Measurements from ENCODE around the gene DHX57.

DHX57 gene, protein sequence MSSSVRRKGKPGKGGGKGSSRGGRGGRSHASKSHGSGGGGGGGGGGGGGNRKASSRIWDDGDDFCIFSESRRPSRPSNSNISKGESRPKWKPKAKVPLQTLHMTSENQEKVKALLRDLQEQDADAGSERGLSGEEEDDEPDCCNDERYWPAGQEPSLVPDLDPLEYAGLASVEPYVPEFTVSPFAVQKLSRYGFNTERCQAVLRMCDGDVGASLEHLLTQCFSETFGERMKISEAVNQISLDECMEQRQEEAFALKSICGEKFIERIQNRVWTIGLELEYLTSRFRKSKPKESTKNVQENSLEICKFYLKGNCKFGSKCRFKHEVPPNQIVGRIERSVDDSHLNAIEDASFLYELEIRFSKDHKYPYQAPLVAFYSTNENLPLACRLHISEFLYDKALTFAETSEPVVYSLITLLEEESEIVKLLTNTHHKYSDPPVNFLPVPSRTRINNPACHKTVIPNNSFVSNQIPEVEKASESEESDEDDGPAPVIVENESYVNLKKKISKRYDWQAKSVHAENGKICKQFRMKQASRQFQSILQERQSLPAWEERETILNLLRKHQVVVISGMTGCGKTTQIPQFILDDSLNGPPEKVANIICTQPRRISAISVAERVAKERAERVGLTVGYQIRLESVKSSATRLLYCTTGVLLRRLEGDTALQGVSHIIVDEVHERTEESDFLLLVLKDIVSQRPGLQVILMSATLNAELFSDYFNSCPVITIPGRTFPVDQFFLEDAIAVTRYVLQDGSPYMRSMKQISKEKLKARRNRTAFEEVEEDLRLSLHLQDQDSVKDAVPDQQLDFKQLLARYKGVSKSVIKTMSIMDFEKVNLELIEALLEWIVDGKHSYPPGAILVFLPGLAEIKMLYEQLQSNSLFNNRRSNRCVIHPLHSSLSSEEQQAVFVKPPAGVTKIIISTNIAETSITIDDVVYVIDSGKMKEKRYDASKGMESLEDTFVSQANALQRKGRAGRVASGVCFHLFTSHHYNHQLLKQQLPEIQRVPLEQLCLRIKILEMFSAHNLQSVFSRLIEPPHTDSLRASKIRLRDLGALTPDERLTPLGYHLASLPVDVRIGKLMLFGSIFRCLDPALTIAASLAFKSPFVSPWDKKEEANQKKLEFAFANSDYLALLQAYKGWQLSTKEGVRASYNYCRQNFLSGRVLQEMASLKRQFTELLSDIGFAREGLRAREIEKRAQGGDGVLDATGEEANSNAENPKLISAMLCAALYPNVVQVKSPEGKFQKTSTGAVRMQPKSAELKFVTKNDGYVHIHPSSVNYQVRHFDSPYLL (N-terminal part only)

DNA sequence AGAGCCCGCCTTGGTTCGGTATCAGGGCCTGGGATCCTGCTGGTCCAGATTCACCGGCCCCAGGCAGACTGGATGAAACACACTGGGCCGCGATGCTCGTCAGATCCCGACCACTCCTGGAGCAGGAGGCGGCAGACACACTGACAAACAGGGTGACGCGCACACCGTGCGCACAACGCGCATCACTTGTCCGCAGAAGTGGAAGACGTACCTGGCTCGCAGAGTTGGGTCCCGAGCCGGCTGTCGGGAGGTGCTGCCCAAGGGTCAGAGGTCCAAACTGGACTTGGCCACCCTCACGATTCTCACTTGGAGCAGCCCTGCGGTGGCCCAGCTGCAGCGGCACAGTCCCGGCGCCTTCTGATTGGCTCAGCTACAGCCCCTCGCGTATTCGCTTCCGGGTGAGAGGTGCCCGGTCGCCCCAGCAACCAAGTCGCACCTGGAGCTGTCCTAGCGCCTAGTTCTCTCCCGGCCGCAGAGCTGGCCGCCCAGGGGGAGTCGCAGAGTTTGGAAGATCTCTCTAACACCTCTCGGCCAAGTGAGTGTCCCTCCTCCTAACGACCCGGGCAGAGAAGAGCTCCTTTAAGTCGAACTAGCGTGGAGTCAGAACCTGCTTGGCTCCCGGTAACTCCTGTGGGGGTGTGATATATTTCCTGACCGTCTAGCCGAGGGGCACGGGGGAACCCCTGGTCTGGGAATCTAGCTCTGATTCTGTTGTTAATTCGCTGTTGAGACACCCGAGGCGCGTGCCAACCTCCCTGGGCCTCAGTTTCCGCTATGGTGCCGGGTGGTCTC is at the start of gene DHX57, which contains the start of gene MORN2:
Gene DHX57 (minus strand): TSS at position 359 of the 792 bp plus-strand sequence. CDS start 7,529 bp downstream, outside the sequence.
Gene MORN2 (plus strand): TSS at position 401 of the 792 bp plus-strand sequence.
- peak within 1 kb of the TSS; percentile 91 for H3K4me2 ChIP-seq (ENCODE audit: low read length)
- peak within 1 kb of the TSS; percentile 90 for H3K4me3 ChIP-seq (ENCODE audit: low read length)
- H3K27me3 ChIP-seq (ENCODE audit: control insufficient read depth, low read length): no peaks in the 10 kb centered on the region
- peaks cover 13% of the 10 kb centered on the region for H3K4me1 ChIP-seq (ENCODE audit: control insufficient read depth, low read length)
- H3K27ac ChIP-seq (ENCODE audit: low read depth, low read length): no peak within 1 kb of the TSS
- no peaks in the 10 kb centered on the region for H3K36me3 ChIP-seq (ENCODE audit: control insufficient read depth, low read length)
- no peaks in the 10 kb centered on the region for H4K20me1 ChIP-seq (ENCODE audit: control insufficient read depth, insufficient read depth, low read depth, low read length)
- no peaks in the 10 kb centered on the region for H3F3A ChIP-seq (ENCODE audit: control insufficient read depth, insufficient read depth)
- TF ChIP-seq, protein P1, sequence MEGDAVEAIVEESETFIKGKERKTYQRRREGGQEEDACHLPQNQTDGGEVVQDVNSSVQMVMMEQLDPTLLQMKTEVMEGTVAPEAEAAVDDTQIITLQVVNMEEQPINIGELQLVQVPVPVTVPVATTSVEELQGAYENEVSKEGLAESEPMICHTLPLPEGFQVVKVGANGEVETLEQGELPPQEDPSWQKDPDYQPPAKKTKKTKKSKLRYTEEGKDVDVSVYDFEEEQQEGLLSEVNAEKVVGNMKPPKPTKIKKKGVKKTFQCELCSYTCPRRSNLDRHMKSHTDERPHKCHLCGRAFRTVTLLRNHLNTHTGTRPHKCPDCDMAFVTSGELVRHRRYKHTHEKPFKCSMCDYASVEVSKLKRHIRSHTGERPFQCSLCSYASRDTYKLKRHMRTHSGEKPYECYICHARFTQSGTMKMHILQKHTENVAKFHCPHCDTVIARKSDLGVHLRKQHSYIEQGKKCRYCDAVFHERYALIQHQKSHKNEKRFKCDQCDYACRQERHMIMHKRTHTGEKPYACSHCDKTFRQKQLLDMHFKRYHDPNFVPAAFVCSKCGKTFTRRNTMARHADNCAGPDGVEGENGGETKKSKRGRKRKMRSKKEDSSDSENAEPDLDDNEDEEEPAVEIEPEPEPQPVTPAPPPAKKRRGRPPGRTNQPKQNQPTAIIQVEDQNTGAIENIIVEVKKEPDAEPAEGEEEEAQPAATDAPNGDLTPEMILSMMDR (IDR thresholded peaks at IDR 0.05; ENCODE audit: low read depth, low read length, poor library complexity, severe bottlenecking): no peak
- no peak for TF ChIP-seq EZH2phosphoT487 (IDR thresholded peaks at IDR 0.05; ENCODE audit: borderline replicate concordance, low read length)
- H3K9me3 ChIP-seq (ENCODE audit: control insufficient read depth, insufficient read depth, low read length): no peaks in the 10 kb centered on the region
- peaks cover 16% of the 10 kb centered on the region for H3K79me2 ChIP-seq (ENCODE audit: control insufficient read depth, low read length)
- no peaks in the 10 kb centered on the region for H3K9me2 ChIP-seq (replicated peaks; ENCODE audit: control insufficient read depth, low read length)

DNA sequence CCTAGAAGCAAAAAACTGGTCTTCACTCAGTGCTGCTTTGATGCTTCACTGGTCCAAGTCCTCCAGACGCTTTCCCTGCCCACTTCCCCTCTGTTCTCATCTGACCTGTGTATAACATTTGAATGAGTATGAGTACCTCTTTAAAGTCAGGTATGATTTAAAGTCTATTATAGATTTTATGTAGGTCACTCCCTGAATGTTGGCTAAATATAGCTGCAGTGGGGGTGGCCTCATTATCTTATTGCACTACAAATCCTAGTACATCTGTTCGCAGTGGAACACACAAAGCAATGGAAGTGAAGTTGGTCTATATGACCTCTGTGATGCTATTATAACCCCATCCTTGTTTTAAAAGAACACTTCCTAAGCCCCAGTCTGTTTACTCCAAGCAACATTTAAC is 47.2 kb upstream of the DHX57 start:
- Histone ChIP-seq H3K79me2 (ENCODE audit: control insufficient read depth, low read length) (no peaks in the 10 kb centered on the region), H3K4me1 (ENCODE audit: control insufficient read depth, low read length) (no peaks in the 10 kb centered on the region), H3K27me3 (ENCODE audit: control insufficient read depth, low read length) (peaks cover 2% of the 10 kb centered on the region; the same call in 1 of the 2 replicates), H3K9me2 (replicated peaks; ENCODE audit: control insufficient read depth, low read length) (no peaks in the 10 kb centered on the region), H3K4me2 (ENCODE audit: low read length) (no peak overlapping the region), H3F3A (ENCODE audit: control insufficient read depth, insufficient read depth) (no peaks in the 10 kb centered on the region), H3K4me3 (ENCODE audit: low read length) (no peak overlapping the region), H3K9me3 (ENCODE audit: control insufficient read depth, insufficient read depth, low read length) (no peaks in the 10 kb centered on the region), H4K20me1 (ENCODE audit: control insufficient read depth, insufficient read depth, low read depth, low read length) (no peaks in the 10 kb centered on the region), H3K36me3 (ENCODE audit: control insufficient read depth, low read length) (no peaks in the 10 kb centered on the region), H3K27ac (ENCODE audit: low read depth, low read length) (no peak overlapping the region)
- TF ChIP-seq, protein P1 (IDR thresholded peaks at IDR 0.05; ENCODE audit: low read depth, low read length, poor library complexity, severe bottlenecking): no peak

DNA sequence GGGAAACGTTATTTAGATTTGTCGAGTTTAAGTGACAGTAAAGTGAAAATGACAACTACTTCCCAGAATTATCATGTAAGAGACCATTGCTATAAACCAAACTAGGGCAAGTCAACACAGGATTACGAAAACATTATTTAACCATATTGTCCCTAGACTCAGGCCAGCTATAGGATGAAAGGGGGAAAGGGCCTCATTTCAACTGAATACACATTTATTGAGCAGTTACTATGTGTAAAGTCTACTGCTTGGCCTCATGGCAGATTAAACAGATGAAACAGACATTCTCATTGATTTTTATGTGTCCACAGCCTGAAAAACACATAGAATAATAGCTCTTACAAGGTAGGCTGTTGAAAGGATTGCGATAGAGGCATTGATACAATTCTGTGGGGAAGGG is 46.7 kb upstream of the DHX57 start:
- no peak overlapping the region for H3K4me3 ChIP-seq (ENCODE audit: low read length)

More for the DNA sequence above, 46.7 kb upstream of the DHX57 start:
- H3K36me3 ChIP-seq (ENCODE audit: control insufficient read depth, low read length): no peaks in the 10 kb centered on the region
- H3K4me2 ChIP-seq (ENCODE audit: low read length): no peak overlapping the region
- peaks cover 2% of the 10 kb centered on the region; the same call in 1 of the 2 replicates for H3K27me3 ChIP-seq (ENCODE audit: control insufficient read depth, low read length)
- H3K9me2 ChIP-seq (replicated peaks; ENCODE audit: control insufficient read depth, low read length): no peaks in the 10 kb centered on the region
- no peaks in the 10 kb centered on the region for H3K9me3 ChIP-seq (ENCODE audit: control insufficient read depth, insufficient read depth, low read length)
- no peaks in the 10 kb centered on the region for H3F3A ChIP-seq (ENCODE audit: control insufficient read depth, insufficient read depth)
- no peaks in the 10 kb centered on the region for H3K4me1 ChIP-seq (ENCODE audit: control insufficient read depth, low read length)
- H4K20me1 ChIP-seq (ENCODE audit: control insufficient read depth, insufficient read depth, low read depth, low read length): no peaks in the 10 kb centered on the region
- no peak overlapping the region for H3K27ac ChIP-seq (ENCODE audit: low read depth, low read length)
- TF ChIP-seq EZH2phosphoT487 (IDR thresholded peaks at IDR 0.05; ENCODE audit: borderline replicate concordance, low read length): no peak
- TF ChIP-seq, protein P1 (IDR thresholded peaks at IDR 0.05; ENCODE audit: low read depth, low read length, poor library complexity, severe bottlenecking): no peak
- H3K79me2 ChIP-seq (ENCODE audit: control insufficient read depth, low read length): no peaks in the 10 kb centered on the region
